Liver (tissue), 3 donors: ENCODE measurements around the gene PCNX2.

Source experiments
- EGR1 ChIP-seq, 2 donors: IDR thresholded peaks; 2 replicates each; pipeline ENCODE4 v1.6.1; 2016 to 2018; ENCODE audit warnings: antibody characterized with exemption in 2 of 2, low read depth in 2 of 2
- HNF4A ChIP-seq, 2 donors: conservative IDR thresholded peaks; 2 replicates each; pipeline ENCODE4 v1.6.1; 2016; ENCODE audit warnings: antibody characterized with exemption in 2 of 2, mild to moderate bottlenecking in 2 of 2
- JUND ChIP-seq, 2 donors: IDR thresholded peaks; 2 replicates each; pipeline ENCODE4 v1.6.1; 2016; ENCODE audit warnings: antibody characterized with exemption in 2 of 2
- RAD21 ChIP-seq, 2 donors: IDR thresholded peaks; 2 replicates each; pipeline ENCODE4 v1.6.1; 2016; ENCODE audit warnings: antibody characterized with exemption in 2 of 2, mild to moderate bottlenecking in 2 of 2
- TAF1 ChIP-seq: conservative IDR thresholded peaks from 2 replicates; pipeline ENCODE4 v1.6.1; 2016; ENCODE audit warnings: antibody characterized with exemption, mild to moderate bottlenecking
- TF ChIP-seq, protein P1 (sequence below): fragments of 150-350 bp; IDR thresholded peaks from 2 replicates; pipeline ENCODE4 v1.5.1; 2017; ENCODE audit warnings: improper control_type of control experiment, low read depth, low read length; ENCODE audit not compliant: missing input control
- donor health status: healthy.
- donor health status: healthy.

DNA sequence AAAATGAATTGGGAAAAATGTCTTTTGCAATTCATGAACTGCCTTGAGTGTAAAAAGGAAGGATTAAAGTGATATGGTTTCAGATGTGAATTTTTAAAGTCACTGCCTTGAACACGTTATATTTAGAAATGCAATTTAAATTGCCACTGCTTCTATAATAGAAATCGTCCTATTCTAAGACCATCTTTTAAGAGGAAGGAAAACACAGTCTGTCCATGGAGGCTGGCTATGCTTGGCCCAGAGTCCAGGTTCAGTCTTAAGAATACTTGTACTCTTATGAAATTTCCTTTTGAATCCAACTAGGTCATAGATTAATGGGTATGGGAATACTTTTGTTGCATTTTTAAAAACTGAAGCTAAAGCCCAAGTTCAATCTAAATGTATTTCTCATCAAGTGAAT is 86.0 kb downstream of the PCNX2 start:
- TF ChIP-seq, protein P1, sequence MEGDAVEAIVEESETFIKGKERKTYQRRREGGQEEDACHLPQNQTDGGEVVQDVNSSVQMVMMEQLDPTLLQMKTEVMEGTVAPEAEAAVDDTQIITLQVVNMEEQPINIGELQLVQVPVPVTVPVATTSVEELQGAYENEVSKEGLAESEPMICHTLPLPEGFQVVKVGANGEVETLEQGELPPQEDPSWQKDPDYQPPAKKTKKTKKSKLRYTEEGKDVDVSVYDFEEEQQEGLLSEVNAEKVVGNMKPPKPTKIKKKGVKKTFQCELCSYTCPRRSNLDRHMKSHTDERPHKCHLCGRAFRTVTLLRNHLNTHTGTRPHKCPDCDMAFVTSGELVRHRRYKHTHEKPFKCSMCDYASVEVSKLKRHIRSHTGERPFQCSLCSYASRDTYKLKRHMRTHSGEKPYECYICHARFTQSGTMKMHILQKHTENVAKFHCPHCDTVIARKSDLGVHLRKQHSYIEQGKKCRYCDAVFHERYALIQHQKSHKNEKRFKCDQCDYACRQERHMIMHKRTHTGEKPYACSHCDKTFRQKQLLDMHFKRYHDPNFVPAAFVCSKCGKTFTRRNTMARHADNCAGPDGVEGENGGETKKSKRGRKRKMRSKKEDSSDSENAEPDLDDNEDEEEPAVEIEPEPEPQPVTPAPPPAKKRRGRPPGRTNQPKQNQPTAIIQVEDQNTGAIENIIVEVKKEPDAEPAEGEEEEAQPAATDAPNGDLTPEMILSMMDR: no peak
- no peak for TF ChIP-seq TAF1
- no peak for TF ChIP-seq RAD21 (IDR thresholded peaks at IDR 0.05)
- no peak for TF ChIP-seq HNF4A (conservative IDR thresholded peaks at IDR 0.05)
- no peak for TF ChIP-seq EGR1 (IDR thresholded peaks at IDR 0.05; ENCODE audit: low read depth in 2 of 2)
- TF ChIP-seq JUND (IDR thresholded peaks at IDR 0.05): no peak
